GM15510 (cell line): ENCODE data around the gene LHFPL2.

Source experiments
- POLR2A ChIP-seq: IDR thresholded peaks from 3 replicates; pipeline ENCODE4 v1.6.1; 2011; ENCODE audit warnings: borderline replicate concordance; ENCODE audit not compliant: insufficient read length; ENCODE audit errors: extremely low read depth

LHFPL2 gene

DNA sequence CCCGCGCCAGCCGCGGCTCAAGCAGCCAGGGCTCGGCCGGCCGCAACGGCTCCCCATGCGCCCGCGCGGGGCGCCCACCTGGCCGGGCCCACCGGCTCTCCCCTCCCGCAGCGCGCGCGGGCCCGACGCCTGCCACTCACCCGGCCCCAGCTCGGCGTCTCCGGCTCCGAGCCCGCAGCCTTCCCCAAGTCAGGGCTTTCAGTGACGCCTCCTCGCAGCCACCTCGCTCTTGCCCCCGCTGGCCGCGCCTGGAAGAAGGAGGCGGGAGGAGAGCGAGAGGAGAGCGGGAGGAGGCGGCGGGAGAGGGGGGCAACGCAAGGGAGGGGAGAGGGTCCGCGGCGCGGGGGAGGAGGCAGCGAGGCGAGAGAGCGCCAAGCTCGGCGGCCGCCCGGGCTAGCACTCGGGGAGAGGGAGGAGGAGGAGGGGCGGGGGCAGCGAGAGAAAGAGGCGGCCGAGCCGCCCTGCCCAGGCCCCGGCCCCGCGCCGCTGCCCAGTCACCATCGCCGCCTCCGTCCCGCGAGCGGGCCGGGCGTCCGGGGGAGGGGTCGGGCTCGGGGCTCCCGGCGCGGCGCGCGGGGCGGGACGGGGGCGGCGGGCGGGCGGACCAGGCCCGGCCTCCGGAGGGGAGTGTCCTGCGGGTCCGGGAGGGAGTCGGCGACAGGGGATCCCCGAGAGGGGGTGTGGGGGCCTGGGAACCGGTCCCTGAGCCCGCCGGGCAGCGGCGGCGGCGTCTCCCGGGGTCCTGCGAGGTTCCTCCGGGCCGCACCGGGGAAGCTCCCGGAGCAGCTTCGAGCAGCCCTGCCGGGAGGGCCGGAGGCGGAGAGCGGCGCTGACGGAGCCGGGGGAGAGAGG, at the start of gene LHFPL2:
Gene LHFPL2 (minus strand): TSS at position 414 of the 852 bp plus-strand sequence. CDS start 138,559 bp downstream, outside the sequence.
- peak; percentile 27 for TF ChIP-seq POLR2A

GRCh38 chr5:78696637-78697036, 48.1 kb upstream of the LHFPL2 start:
- no peak for TF ChIP-seq POLR2A

- no peak for TF ChIP-seq POLR2A
Measured at GRCh38 chr5:78693339-78693738, 44.8 kb upstream of the LHFPL2 start.

DNA sequence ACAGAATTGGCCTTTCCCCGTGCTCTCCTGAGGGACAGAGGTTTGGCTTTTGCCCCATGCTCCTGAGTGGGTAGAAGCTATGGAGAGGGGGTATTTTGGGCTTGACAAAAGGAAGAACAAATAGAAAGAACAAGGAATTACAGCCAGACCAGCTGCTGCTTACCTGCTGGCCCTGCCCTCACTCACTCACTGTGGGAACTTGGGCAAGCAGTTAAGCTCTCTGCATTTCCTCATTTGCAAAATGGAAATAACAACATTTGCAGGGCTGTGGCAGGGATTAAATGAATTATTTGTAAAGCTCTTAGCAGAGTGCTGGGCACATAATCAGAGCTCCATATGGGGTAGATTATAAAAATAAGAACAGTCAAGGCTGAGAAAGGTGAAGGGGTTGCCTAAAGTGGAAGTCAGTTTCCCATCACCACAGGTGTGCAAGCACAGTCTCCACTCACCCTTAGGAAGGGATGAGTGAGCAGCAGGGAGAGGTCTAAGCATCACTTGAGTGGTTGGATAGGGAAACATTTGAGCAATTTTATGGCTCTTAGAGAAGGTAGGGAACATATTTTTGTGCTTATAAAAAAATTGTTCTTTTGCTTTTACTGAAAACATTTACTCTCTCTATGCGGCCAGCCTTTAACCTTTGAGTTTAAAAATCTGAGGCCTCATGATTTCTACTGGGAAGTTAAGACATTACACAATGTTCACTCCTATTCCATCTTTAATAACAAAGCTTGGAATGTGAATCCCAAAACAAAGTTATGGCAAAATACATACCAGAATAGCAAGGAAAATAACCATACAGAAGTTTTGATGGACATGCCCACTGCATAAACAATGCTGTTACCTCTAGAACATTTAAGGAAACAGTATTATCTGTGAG, 42.8 kb upstream of the LHFPL2 start:
- TF ChIP-seq POLR2A: no peak

DNA sequence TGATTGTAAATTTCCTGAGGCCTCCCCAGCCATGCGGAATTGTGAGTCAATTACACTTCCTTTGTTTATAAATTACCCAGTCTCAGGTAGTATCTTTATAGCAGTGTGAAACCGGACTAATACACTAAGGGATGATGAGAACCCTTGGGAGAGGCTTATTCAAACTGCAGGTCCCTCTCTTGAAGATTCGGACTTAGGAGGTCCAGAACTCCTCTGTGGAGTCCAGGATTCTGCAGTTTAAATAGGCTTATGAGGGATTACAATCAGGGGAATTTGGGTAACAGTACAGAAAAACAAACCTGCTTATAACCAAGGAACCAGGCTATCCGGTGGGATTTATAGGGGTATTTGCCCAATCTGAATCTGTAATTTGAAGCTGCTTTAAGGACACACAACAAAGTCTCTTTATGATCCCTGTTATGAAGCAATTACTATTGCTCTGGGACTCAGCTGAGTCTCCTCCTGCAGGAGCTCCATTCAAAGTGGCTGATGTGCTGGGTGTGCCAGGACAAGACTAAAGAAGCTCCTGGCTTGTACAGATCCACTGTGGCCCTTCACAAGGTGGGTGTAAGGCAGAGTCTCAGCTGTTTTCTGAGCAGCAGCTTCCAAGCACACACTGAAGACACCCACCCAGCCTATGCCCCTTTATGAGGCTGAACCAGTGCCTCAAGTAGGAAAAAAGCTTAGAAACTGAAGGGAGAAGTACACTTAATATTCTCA, 41.8 kb upstream of the LHFPL2 start:
- no peak for TF ChIP-seq POLR2A

DNA sequence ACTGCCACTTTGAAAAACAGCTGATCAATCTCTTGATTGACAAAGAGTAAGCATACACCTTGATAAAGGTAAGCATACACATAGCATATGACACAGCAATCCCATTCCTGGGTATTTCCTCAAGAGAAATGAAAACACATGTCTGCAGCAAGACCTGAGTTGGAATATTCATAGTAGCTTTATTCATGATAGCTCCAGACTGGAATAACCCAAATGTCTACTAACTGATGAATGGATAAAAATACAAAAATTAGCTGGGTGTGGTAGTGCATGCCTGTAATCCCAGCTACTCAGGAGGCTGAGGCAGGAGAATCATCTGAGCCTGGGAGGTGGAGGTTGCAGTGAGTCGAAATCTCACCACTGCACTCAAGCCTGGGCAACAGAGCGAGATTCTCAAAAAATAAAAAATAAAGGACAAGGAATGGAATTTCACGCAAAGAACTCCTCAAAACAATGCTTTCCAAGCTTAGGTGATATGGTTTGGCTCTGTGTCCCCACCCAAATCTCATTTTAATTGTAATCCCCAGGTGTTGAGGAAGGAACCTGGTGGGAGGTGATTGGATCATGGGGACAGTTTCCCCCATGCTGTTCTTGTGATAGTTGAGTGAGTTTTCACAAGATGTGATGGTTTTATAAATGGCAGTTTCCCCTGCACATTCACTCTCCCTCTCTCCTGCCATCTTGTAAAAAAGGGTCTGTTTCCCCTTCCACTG, 41.1 kb upstream of the LHFPL2 start:
- no peak for TF ChIP-seq POLR2A

DNA sequence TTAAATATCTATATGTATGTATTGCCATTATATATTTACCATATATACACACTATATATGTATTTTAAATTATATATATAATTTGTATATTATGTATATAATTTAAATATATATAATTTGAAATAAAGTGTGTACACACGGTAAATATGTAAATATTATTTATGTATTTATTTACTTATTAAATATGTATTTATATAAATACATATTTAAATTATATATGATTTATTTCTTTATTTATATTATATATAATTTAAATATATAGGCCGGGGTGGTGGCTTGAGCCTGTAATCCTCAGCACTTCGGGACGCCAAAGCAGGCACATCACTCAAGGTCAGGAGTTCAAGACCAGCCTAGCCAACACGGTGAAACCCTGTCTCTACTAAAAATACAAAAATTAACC, 31.3 kb upstream of the LHFPL2 start:
- TF ChIP-seq POLR2A: no peak

GRCh38 chr5:78677777-78678668, 29.5 kb upstream of the LHFPL2 start:
- TF ChIP-seq POLR2A: no peak

DNA sequence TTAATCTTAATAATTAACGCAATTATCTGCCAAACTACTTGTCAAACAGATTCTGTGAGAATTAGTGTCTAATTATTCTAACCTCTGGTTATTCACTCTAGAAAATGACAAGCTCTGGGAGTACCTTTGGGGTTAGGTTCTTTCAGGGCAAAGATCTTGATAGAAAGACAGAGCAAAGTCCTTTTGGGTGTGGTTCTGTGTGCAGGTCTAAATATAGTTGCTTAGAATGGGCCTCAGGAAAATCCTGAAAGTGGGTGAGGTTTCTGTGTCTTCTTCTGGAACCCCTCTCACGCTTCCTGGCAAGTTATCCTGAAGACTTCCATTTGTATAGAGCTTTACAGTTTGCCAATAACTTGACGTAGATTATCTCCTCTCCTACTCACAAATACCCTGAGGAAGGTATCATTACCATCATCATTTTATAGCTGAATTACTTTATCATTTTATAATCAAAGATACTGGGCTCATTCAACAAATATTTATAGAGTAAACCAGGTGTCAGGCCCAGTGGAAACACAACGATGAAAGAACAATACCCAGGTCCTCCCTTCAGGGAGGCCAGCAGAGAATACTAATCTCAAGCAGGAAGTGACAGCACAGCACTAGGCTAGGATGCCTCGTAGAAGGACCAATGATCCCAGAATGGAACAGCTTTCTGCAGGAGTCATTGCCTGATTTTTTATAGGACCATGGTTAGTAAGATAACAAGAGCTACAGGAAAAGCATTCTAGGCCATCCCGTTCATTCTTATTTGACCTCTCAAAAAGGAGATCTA, 27.6 kb upstream of the LHFPL2 start:
- no peak for TF ChIP-seq POLR2A

DNA sequence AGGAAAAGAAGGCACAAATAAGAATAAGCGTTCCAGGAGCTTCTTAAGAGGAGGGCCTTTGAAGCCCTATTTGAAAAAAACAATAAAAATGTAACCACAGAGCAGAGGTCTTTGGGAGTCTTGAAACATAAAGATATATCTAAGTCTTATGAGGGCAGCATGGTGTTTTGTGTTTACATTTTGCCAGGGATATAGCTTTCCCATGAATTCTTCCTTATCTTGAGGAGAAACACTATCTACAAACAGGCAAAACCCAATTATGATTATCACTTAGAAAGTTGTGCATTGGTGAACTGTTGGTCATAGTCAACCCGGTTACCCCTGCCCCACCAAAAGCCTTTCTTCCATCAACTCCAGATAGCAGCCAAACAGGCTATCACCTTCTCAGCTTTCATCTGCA, 23.6 kb upstream of the LHFPL2 start:
- no peak for TF ChIP-seq POLR2A

GRCh38 chr5:78671609-78672008, 23.0 kb upstream of the LHFPL2 start:
- TF ChIP-seq POLR2A: no peak

- no peak for TF ChIP-seq POLR2A
Measured at GRCh38 chr5:78670701-78671269, 22.2 kb upstream of the LHFPL2 start.

GRCh38 chr5:78669331-78669730, 20.8 kb upstream of the LHFPL2 start:
- TF ChIP-seq POLR2A: no peak
